H1 (cell line): ENCODE results near the gene KCNH6.

Experiments
- ATF2 ChIP-seq: IDR thresholded peaks from 2 replicates; pipeline ENCODE4 v1.6.1; 2012; ENCODE audit warnings: low read length, inconsistent platforms
- BRCA1 ChIP-seq: IDR thresholded peaks from 2 replicates; pipeline ENCODE4 v1.6.1; 2012; ENCODE audit warnings: low read depth, low read length, improper control_type of control experiment
- CTCF ChIP-seq, 3 experiments: IDR thresholded peaks; 1 replicate in 2 of 3; 2 replicates in 1 of 3; pipeline versions ENCODE4 v1.5.1 to v1.6.1; 2011; ENCODE audit warnings: low read length in 3 of 3, mild to moderate bottlenecking in 3 of 3, inconsistent platforms in 2 of 3, low read depth in 1 of 3, moderate library complexity in 1 of 3; ENCODE audit not compliant: insufficient read depth in 1 of 3; ENCODE audit errors: control extremely low read depth in 1 of 3
- JUND ChIP-seq: IDR thresholded peaks from 2 replicates; pipeline ENCODE4 v1.6.1; 2011; ENCODE audit warnings: mild to moderate bottlenecking, improper control_type of control experiment, low read length
- KDM1A ChIP-seq: fragments of 200-600, 300-600 bp; sonication (generic); IDR thresholded peaks from 2 replicates; pipeline ENCODE4 v1.7.1; 2016; ENCODE audit warnings: mild to moderate bottlenecking, low read length, borderline replicate concordance
- NRF1 ChIP-seq: IDR thresholded peaks from 2 replicates; pipeline ENCODE4 v1.6.1; 2011; ENCODE audit warnings: mild to moderate bottlenecking, low read depth, low read length, improper control_type of control experiment
- POLR2AphosphoS5 ChIP-seq: IDR thresholded peaks from 2 replicates; pipeline ENCODE4 v1.6.1; 2011; ENCODE audit warnings: low read depth, low read length

- no peak for TF ChIP-seq ATF2
- TF ChIP-seq CTCF (IDR thresholded peaks at IDR 0.05; ENCODE audit: control extremely low read depth in 1 of 3, insufficient read depth in 1 of 3, low read depth in 1 of 3, low read length in 3 of 3), result no peak
- TF ChIP-seq KDM1A, result no peak
- no peak for TF ChIP-seq BRCA1
- TF ChIP-seq NRF1, result no peak
- no peak for TF ChIP-seq JUND
- no peak for TF ChIP-seq POLR2AphosphoS5
Measured at GRCh38 chr17:63516910-63517824, 6.0 kb upstream of the KCNH6 start.
